Calu3 (cell line): ENCODE data around the gene DRAM1. TPM values are rescaled to one million over a fixed set of nuclear protein-coding genes. Genes with fewer than 3 reads are reported as not detected.

Experiments
- BruUV-seq: library from RNA; stranded (reverse); fragments of 400-500 nt; replicated peaks from 2 replicates; lab custom pipeline; 2021; lab: Mats Ljungman, UMichigan
- CTCF ChIA-PET: fragments of 300-600 bp; sonication (Branson Sonifier 250); formaldehyde crosslinking; loops from one replicate; lab custom pipeline; 2022; ENCODE audit warnings: antibody characterized with exemption; lab: Charles Lee
- DNase-seq: peaks from one replicate; pipeline ENCODE4 v3.0.0; 2022
- H3K27ac Mint-ChIP-seq: one replicate; pipeline ENCODE4 v1.8.0; 2022; ENCODE audit warnings: mixed read lengths; ENCODE audit not compliant: unreplicated experiment
- H3K27me3 Mint-ChIP-seq: one replicate; pipeline ENCODE4 v1.8.0; 2022; ENCODE audit warnings: mixed read lengths; ENCODE audit not compliant: unreplicated experiment
- H3K36me3 Mint-ChIP-seq: one replicate; pipeline ENCODE4 v1.8.0; 2022; ENCODE audit warnings: mild to moderate bottlenecking, moderate library complexity, mixed read lengths; ENCODE audit not compliant: insufficient read depth, unreplicated experiment
- H3K4me1 Mint-ChIP-seq: one replicate; pipeline ENCODE4 v1.8.0; 2022; ENCODE audit warnings: mild to moderate bottlenecking, low read depth, mixed read lengths; ENCODE audit not compliant: unreplicated experiment
- H3K4me3 Mint-ChIP-seq: one replicate; pipeline ENCODE4 v1.8.0; 2022; ENCODE audit warnings: mild to moderate bottlenecking, low read depth, moderate library complexity, mixed read lengths; ENCODE audit not compliant: unreplicated experiment
- H3K9me3 Mint-ChIP-seq: one replicate; pipeline ENCODE4 v1.8.0; 2022; ENCODE audit warnings: low read depth, mixed read lengths; ENCODE audit not compliant: unreplicated experiment
- CTCF ChIP-seq: fragments of 200-600 bp; IDR thresholded peaks from one replicate; pipeline ENCODE4 v1.8.0; 2022; ENCODE audit warnings: antibody characterized with exemption; ENCODE audit not compliant: unreplicated experiment
- intact Hi-C: fragments of 100-400 bp; cut with micrococcal nuclease; formaldehyde crosslinking; loops from one replicate; pipeline ENCODE4 v1.10.0; 2022; ENCODE audit not compliant: unreplicated experiment
- total RNA-seq: library from RNA; stranded (reverse); gene quantifications from 2 replicates; pipeline ENCODE4 v1.2.3, GENCODE V29; 2022

Gene DRAM1
- total RNA-seq, 1 experiment from 2014 or later: 28.1 TPM

- Mint-ChIP-seq H3K36me3 (no peaks in the 10 kb centered on the region), H3K27ac (no peak overlapping the region), H3K4me1 (no peaks in the 10 kb centered on the region), H3K4me3 (no peak overlapping the region), H3K9me3 (no peaks in the 10 kb centered on the region), H3K27me3 (peaks cover 15% of the 10 kb centered on the region)
- no peak for TF ChIP-seq CTCF
- no peak for DNase-seq
- intact Hi-C loops: no loop called here
- CTCF ChIA-PET: interaction anchor here (0.6 kb wide), 1 partner anchor 72 kb away, joined by 3 read pairs; no protein-coding TSS in a partner anchor
- BruUV-seq: no TSS peak
These were observed 76.7 kb downstream of the DRAM1 start for GRCh38 chr12:101954113-101954512.

- TF ChIP-seq CTCF: no peak
- BruUV-seq: no TSS peak
- H3K27ac Mint-ChIP-seq: no peak overlapping the region
- no peaks in the 10 kb centered on the region for H3K9me3 Mint-ChIP-seq
- H3K27me3 Mint-ChIP-seq: peaks cover 15% of the 10 kb centered on the region
- CTCF ChIA-PET: interaction anchor here (0.6 kb wide), 1 partner anchor 73 kb away, joined by 3 read pairs; no protein-coding TSS in a partner anchor
- intact Hi-C loops: no loop called here
- no peak overlapping the region for H3K4me3 Mint-ChIP-seq
- H3K4me1 Mint-ChIP-seq: no peaks in the 10 kb centered on the region
- no peak for DNase-seq
- no peaks in the 10 kb centered on the region for H3K36me3 Mint-ChIP-seq
These were observed 77.3 kb downstream of the DRAM1 start for GRCh38 chr12:101954676-101955075.

GRCh38 chr12:101957252-101957959 is 80.0 kb downstream of the DRAM1 start:
- no TSS peak for BruUV-seq
- Mint-ChIP-seq H3K36me3 (no peaks in the 10 kb centered on the region), H3K27me3 (peaks cover 15% of the 10 kb centered on the region), H3K27ac (no peak overlapping the region), H3K9me3 (no peaks in the 10 kb centered on the region), H3K4me3 (no peak overlapping the region), H3K4me1 (no peaks in the 10 kb centered on the region)
- intact Hi-C loops: no loop called here
- DNase-seq: no peak
- CTCF ChIA-PET: no interaction called here
- no peak for TF ChIP-seq CTCF

- no TSS peak for BruUV-seq
- H3K36me3 Mint-ChIP-seq: no peaks in the 10 kb centered on the region
- no peak for DNase-seq
- CTCF ChIA-PET: no interaction called here
- no peak overlapping the region for H3K4me3 Mint-ChIP-seq
- H3K27ac Mint-ChIP-seq: no peak overlapping the region
- no peak for TF ChIP-seq CTCF
- H3K4me1 Mint-ChIP-seq: no peaks in the 10 kb centered on the region
- no peaks in the 10 kb centered on the region for H3K9me3 Mint-ChIP-seq
- H3K27me3 Mint-ChIP-seq: peaks cover 10% of the 10 kb centered on the region
- intact Hi-C loops: no loop called here
These were observed 82.2 kb downstream of the DRAM1 start for GRCh38 chr12:101959607-101960006.
